Chondrocyte (in vitro differentiated cells): ENCODE measurements around the gene GALNT17. TPM values are rescaled to one million over a fixed set of nuclear protein-coding genes. Genes with fewer than 3 reads are reported as not detected.

Experiments used
- DNase-seq: peaks from one replicate; pipeline ENCODE4 v3.0.0; 2021; ENCODE audit warnings: mixed read lengths, low spot score
- H3K27ac Mint-ChIP-seq: one replicate; pipeline ENCODE4 v1.8.0; 2021; ENCODE audit warnings: mild to moderate bottlenecking, moderate library complexity, mixed read lengths; ENCODE audit not compliant: unreplicated experiment
- H3K27me3 Mint-ChIP-seq: 2 replicates; pipeline ENCODE4 v1.8.0; 2021; ENCODE audit warnings: low read depth, mixed read lengths
- H3K36me3 Mint-ChIP-seq: 2 replicates; pipeline ENCODE4 v1.8.0; 2021; ENCODE audit warnings: low read depth, mixed read lengths
- H3K4me1 Mint-ChIP-seq: 2 replicates; pipeline ENCODE4 v1.8.0; 2021; ENCODE audit warnings: low read depth, mild to moderate bottlenecking, mixed read lengths
- H3K4me3 Mint-ChIP-seq: one replicate; pipeline ENCODE4 v1.8.0; 2021; ENCODE audit warnings: mild to moderate bottlenecking, moderate library complexity, mixed read lengths; ENCODE audit not compliant: unreplicated experiment
- H3K9me3 Mint-ChIP-seq: 2 replicates; pipeline ENCODE4 v1.8.0; 2021; ENCODE audit warnings: low read depth, mixed read lengths
- CTCF ChIP-seq: fragments of 200-600 bp; sonication (generic); IDR thresholded peaks from 2 replicates; pipeline ENCODE4 v1.5.0; 2021; ENCODE audit warnings: antibody characterized with exemption, mild to moderate bottlenecking, moderate library complexity
- total RNA-seq: library from RNA; stranded (reverse); gene quantifications from 3 replicates; pipeline ENCODE4 v1.2.1, GENCODE V29; 2021

Gene GALNT17
- total RNA-seq, 1 donor from 2014 or later: 24.4 TPM

GRCh38 chr7:71327946-71328345, 196.0 kb downstream of the GALNT17 start:
- no peaks in the 10 kb centered on the region for H3K9me3 Mint-ChIP-seq
- peaks cover 8% of the 10 kb centered on the region for H3K4me1 Mint-ChIP-seq
- H3K27me3 Mint-ChIP-seq: no peaks in the 10 kb centered on the region
- DNase-seq: no peak
- H3K4me3 Mint-ChIP-seq: no peak overlapping the region
- H3K36me3 Mint-ChIP-seq: no peaks in the 10 kb centered on the region
- no peak for TF ChIP-seq CTCF
- no peak overlapping the region for H3K27ac Mint-ChIP-seq

DNA sequence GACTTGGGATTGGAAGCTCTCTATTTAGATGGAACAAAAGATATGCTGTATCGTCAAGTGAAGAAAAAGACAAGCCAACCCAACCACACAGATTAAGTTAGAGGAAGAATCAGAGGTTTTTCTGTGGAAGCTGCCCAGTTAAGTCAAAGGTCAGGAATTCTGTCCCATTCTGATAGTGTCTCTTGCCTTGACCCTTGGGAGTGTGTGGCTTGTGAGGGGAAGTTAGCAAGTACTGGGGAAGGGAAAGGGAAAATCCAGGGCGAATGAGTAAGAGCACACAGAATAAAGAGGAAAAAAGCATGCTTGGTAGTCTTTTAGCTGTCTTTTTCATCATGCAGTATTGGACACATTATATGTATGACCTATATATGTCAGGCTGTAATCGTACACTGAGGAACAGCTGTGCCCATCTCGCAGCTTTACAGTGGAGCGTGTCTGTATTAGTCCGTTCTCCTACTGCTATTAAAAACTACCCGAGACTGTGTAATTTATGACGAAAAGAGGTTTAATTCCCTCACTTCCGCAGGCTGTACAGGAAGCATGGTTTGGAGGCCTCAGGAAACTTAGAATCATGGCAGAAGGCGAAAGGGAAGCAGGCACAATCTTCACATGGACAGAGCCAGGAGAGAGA, 197.2 kb downstream of the GALNT17 start:
- DNase-seq: no peak
- Mint-ChIP-seq H3K9me3 (no peaks in the 10 kb centered on the region), H3K36me3 (no peaks in the 10 kb centered on the region), H3K4me1 (peaks cover 8% of the 10 kb centered on the region), H3K4me3 (no peak overlapping the region), H3K27me3 (no peaks in the 10 kb centered on the region), H3K27ac (no peak overlapping the region)
- TF ChIP-seq CTCF: no peak

GRCh38 chr7:71332207-71332606, 200.3 kb downstream of the GALNT17 start:
- Mint-ChIP-seq H3K27ac (no peak overlapping the region), H3K4me3 (no peak overlapping the region), H3K27me3 (no peaks in the 10 kb centered on the region), H3K9me3 (no peaks in the 10 kb centered on the region), H3K4me1 (peaks cover 11% of the 10 kb centered on the region), H3K36me3 (no peaks in the 10 kb centered on the region)
- no peak for TF ChIP-seq CTCF
- DNase-seq: no peak

GRCh38 chr7:71334541-71334940, 202.6 kb downstream of the GALNT17 start:
- Mint-ChIP-seq H3K36me3 (no peaks in the 10 kb centered on the region), H3K4me1 (peaks cover 9% of the 10 kb centered on the region), H3K27me3 (no peaks in the 10 kb centered on the region), H3K27ac (no peak overlapping the region), H3K4me3 (no peak overlapping the region), H3K9me3 (no peaks in the 10 kb centered on the region)
- no peak for DNase-seq
- no peak for TF ChIP-seq CTCF

DNA sequence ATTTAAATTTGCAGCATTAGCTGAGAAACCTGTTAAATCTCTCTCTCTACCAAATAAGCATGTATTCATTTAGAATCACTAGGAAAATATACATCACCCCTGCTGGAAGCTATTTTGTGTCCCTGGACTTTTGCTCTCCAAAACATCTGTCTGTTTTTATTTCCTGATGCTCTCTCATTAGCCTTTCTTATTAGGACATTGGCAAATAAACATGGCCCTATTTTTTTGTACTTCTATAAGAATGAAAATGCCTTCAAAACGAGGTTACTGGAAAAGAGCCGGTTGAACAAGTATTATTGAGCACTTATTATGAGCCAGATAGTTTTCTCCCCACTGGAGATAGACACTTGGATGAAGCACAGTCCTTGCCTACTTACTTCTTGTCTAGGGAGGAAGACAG, 206.9 kb downstream of the GALNT17 start:
- TF ChIP-seq CTCF: no peak
- Mint-ChIP-seq H3K4me1 (peaks cover 23% of the 10 kb centered on the region), H3K4me3 (no peak overlapping the region), H3K9me3 (peaks cover 10% of the 10 kb centered on the region), H3K27me3 (no peaks in the 10 kb centered on the region), H3K36me3 (peaks cover 2% of the 10 kb centered on the region), H3K27ac (no peak overlapping the region)
- no peak for DNase-seq
